HepG2 (cell line): ENCODE measurements around the gene PPP1R3C. TPM values are rescaled to one million over a fixed set of nuclear protein-coding genes. Genes with fewer than 3 reads are reported as not detected.

Experiments
- CCAR2 ChIP-seq: fragments of 200-400 bp; formaldehyde crosslinking; optimal IDR thresholded peaks from 2 replicates; pipeline ENCODE3; 2018; ENCODE audit warnings: low read depth, mild to moderate bottlenecking, low read length, moderate library complexity
- ELF1 ChIP-seq: sonication (generic); formaldehyde crosslinking; IDR thresholded peaks from 2 replicates; pipeline ENCODE4 v1.4.0; 2020; ENCODE audit warnings: missing genetic modification reagents
- EZH2 ChIP-seq: conservative IDR thresholded peaks from 2 replicates; pipeline ENCODE4 v1.6.1; 2012; ENCODE audit warnings: mild to moderate bottlenecking, low read depth, low read length, moderate library complexity
- FOXC1 ChIP-seq: sonication (generic); formaldehyde crosslinking; IDR thresholded peaks from 2 replicates; pipeline ENCODE4 v1.8.0; 2022; ENCODE audit warnings: mild to moderate bottlenecking, missing genetic modification reagents, borderline replicate concordance
- HMGXB4 ChIP-seq, 2 experiments: sonication (generic) in 1 of 2; formaldehyde crosslinking in 1 of 2; IDR thresholded peaks; 2 replicates each; pipeline versions ENCODE4 v1.4.0 to v1.6.1; 2018 to 2020; ENCODE audit warnings: missing genetic modification reagents in 2 of 2, borderline replicate concordance in 1 of 2, low read depth in 1 of 2, mild to moderate bottlenecking in 1 of 2, missing biosample characterization in 1 of 2
- HNRNPLL ChIP-seq: fragments of 200-400 bp; formaldehyde crosslinking; IDR thresholded peaks from 2 replicates; pipeline ENCODE4 v1.6.1; 2017; ENCODE audit warnings: mild to moderate bottlenecking, low read depth, low read length; ENCODE audit not compliant: poor library complexity, severe bottlenecking
- JUND ChIP-seq: sonication (generic); formaldehyde crosslinking; IDR thresholded peaks from 2 replicates; pipeline ENCODE4 v1.8.0; 2022; ENCODE audit warnings: mild to moderate bottlenecking, missing genetic modification reagents
- MEF2D ChIP-seq: sonication (generic); formaldehyde crosslinking; IDR thresholded peaks from 2 replicates; pipeline ENCODE4 v1.5.1; 2020; ENCODE audit warnings: mild to moderate bottlenecking, missing genetic modification reagents
- MYNN ChIP-seq: sonication (generic); formaldehyde crosslinking; IDR thresholded peaks from 2 replicates; pipeline ENCODE4 v1.4.0; 2020; ENCODE audit warnings: mild to moderate bottlenecking, low read depth, missing genetic modification reagents
- MYPOP ChIP-seq: sonication (generic); formaldehyde crosslinking; IDR thresholded peaks from 2 replicates; pipeline ENCODE4 v1.8.1; 2023; ENCODE audit warnings: mild to moderate bottlenecking, moderate library complexity, missing genetic modification reagents
- NFAT5 ChIP-seq: sonication (generic); formaldehyde crosslinking; IDR thresholded peaks from 2 replicates; pipeline ENCODE4 v1.4.0; 2020; ENCODE audit warnings: missing genetic modification reagents
- NR2F6 ChIP-seq, 2 experiments: IDR thresholded peaks; 2 replicates each; pipeline ENCODE4 v1.6.1; 2016; ENCODE audit warnings: antibody characterized with exemption in 1 of 2, mild to moderate bottlenecking in 1 of 2
- PHF20 ChIP-seq: sonication (generic); formaldehyde crosslinking; IDR thresholded peaks from 2 replicates; pipeline ENCODE4 v1.5.0; 2020; ENCODE audit warnings: mild to moderate bottlenecking, missing genetic modification reagents
- PHF21A ChIP-seq: sonication (generic); formaldehyde crosslinking; IDR thresholded peaks from 2 replicates; pipeline ENCODE4 v1.5.0; 2020; ENCODE audit warnings: mild to moderate bottlenecking, missing genetic modification reagents
- POLR2AphosphoS2 ChIP-seq: IDR thresholded peaks from 2 replicates; pipeline ENCODE4 v1.6.1; 2011; ENCODE audit warnings: low read depth, low read length, improper control_type of control experiment
- ZEB1 ChIP-seq: IDR thresholded peaks from 2 replicates; pipeline ENCODE4 v1.6.1; 2012; ENCODE audit warnings: mild to moderate bottlenecking, low read depth, inconsistent platforms; ENCODE audit not compliant: insufficient replicate concordance
- ZFP36 ChIP-seq: fragments of 150-350 bp; IDR thresholded peaks from 2 replicates; pipeline ENCODE4 v1.6.1; 2018; ENCODE audit warnings: borderline replicate concordance, low read length, low read depth; ENCODE audit not compliant: partially characterized antibody
- ZNF430 ChIP-seq: sonication (generic); formaldehyde crosslinking; IDR thresholded peaks from 2 replicates; pipeline ENCODE4 v1.9.0; 2021; ENCODE audit warnings: mild to moderate bottlenecking, missing genetic modification reagents
- ZNF704 ChIP-seq: sonication (generic); formaldehyde crosslinking; IDR thresholded peaks from 2 replicates; pipeline ENCODE4 v1.8.1; 2023; ENCODE audit warnings: mild to moderate bottlenecking, inconsistent platforms, moderate library complexity, missing genetic modification reagents, borderline replicate concordance
- polyA plus RNA-seq, 8 experiments: library from polyadenylated mRNA; depleted of rRNA in 3 of 8; stranded (reverse) in 7 of 8; unstranded in 1 of 8; fragments of >200 nt; fragmentation: Illumina TruSeq in 4 of 8; extraction: Trizol in 4 of 8; gene quantifications; 2 replicates each; pipeline versions ENCODE4 v1.2.1 to v1.2.3, GENCODE V29; 2011 to 2016; ENCODE audit warnings: low read depth in 4 of 8, missing spikeins in 1 of 8, mixed read lengths in 1 of 8; ENCODE audit not compliant: insufficient read depth in 1 of 8
- total RNA-seq, 5 experiments: library from RNA; depleted of rRNA; stranded (reverse); fragments of >200 nt; fragmentation: Illumina TruSeq; extraction: Trizol; gene quantifications; 2 replicates each; pipeline ENCODE4 v1.2.3, GENCODE V29; 2016; ENCODE audit warnings: low read depth in 1 of 5

The PPP1R3C gene
- total and polyA plus RNA-seq, 2 of the 13 experiments (the other 11 are each of a cell fraction or from before 2014, with no cell fraction given) = 13.3 to 14.8 TPM

GRCh38 chr10:91632671-91633550, at the start of gene PPP1R3C (continued):
- TF ChIP-seq NFAT5 (CRISPR knock-in tag) (peak; percentile 91), POLR2AphosphoS2 (no peak), PHF21A (CRISPR knock-in tag) (peak; percentile 99), HMGXB4 (CRISPR knock-in tag; IDR thresholded peaks at IDR 0.05; ENCODE audit: borderline replicate concordance in 1 of 2, low read depth in 1 of 2) (peak; percentile 95 to 97), EZH2 (no peak), PHF20 (peak; percentile 75), ZNF704 (CRISPR knock-in tag) (0 out of 2 replicates have a peak, but pooled peaks have one; percentile 91), ZNF430 (CRISPR knock-in tag) (peak; percentile 99), ZFP36 (no peak), ZEB1 (peak; percentile 35), NR2F6 (IDR thresholded peaks at IDR 0.05) (no peak), NR2F6 (CRISPR knock-in tag; IDR thresholded peaks at IDR 0.05) (peak; percentile 59; the same call in 1 of the 2 replicates), FOXC1 (CRISPR knock-in tag) (peak; percentile 98), MEF2D (CRISPR knock-in tag) (peak; percentile 94), ELF1 (CRISPR knock-in tag) (peak; percentile 21; the same call in 1 of the 2 replicates), MYPOP (CRISPR knock-in tag) (peak; percentile 91), HNRNPLL (peak; percentile 95), MYNN (CRISPR knock-in tag) (peak; percentile 85; the same call in 1 of the 2 replicates), CCAR2 (no peak), JUND (CRISPR knock-in tag) (no peak)
